GM19324 (cell line): ENCODE measurements around the gene SCGN.

ENCODE experiments used
- ATAC-seq: cut with Tn5 transposase; IDR thresholded peaks from one replicate; pipeline ENCODE4 v1.9.1; 2021; ENCODE audit warnings: mild to moderate bottlenecking, moderate library complexity; ENCODE audit not compliant: unreplicated experiment, low FRiP score

SCGN gene

GRCh38 chr6:25652007-25652515 lies at the start of gene SCGN:
SCGN (plus strand) TSS chr6:25652215; CDS start chr6:25652404, 189 bp downstream.
- ATAC-seq: no peak

GRCh38 chr6:25602674-25602982 lies 49.4 kb upstream of the SCGN start:
- no peak for ATAC-seq

- no peak for ATAC-seq
Measured at GRCh38 chr6:25603251-25603650, 48.8 kb upstream of the SCGN start.

GRCh38 chr6:25606151-25606550 lies 45.9 kb upstream of the SCGN start:
- no peak for ATAC-seq

GRCh38 chr6:25608558-25609174 lies 43.3 kb upstream of the SCGN start:
- ATAC-seq: no peak

- ATAC-seq: no peak
Measured at GRCh38 chr6:25612666-25613065, 39.3 kb upstream of the SCGN start.

- ATAC-seq: no peak
Measured at GRCh38 chr6:25613415-25613814, 38.6 kb upstream of the SCGN start.

GRCh38 chr6:25614052-25614451 lies 38.0 kb upstream of the SCGN start:
- no peak for ATAC-seq

GRCh38 chr6:25615471-25615870 lies 36.5 kb upstream of the SCGN start:
- no peak for ATAC-seq

GRCh38 chr6:25617997-25618396 lies 34.0 kb upstream of the SCGN start:
- no peak for ATAC-seq

- no peak for ATAC-seq
Measured at GRCh38 chr6:25619217-25619616, 32.8 kb upstream of the SCGN start.

GRCh38 chr6:25620391-25620790 lies 31.6 kb upstream of the SCGN start:
- no peak for ATAC-seq

GRCh38 chr6:25623065-25623464 lies 28.9 kb upstream of the SCGN start:
- ATAC-seq: no peak

- no peak for ATAC-seq
Measured at GRCh38 chr6:25623879-25624278, 28.1 kb upstream of the SCGN start.

GRCh38 chr6:25627001-25627400 lies 25.0 kb upstream of the SCGN start:
- ATAC-seq: no peak

GRCh38 chr6:25628471-25629197 lies 23.4 kb upstream of the SCGN start:
- ATAC-seq: no peak

- ATAC-seq: no peak
Measured at GRCh38 chr6:25629198-25629576, 22.8 kb upstream of the SCGN start.

- no peak for ATAC-seq
Measured at GRCh38 chr6:25630508-25631278, 21.3 kb upstream of the SCGN start.

GRCh38 chr6:25635886-25636317 lies 16.1 kb upstream of the SCGN start:
- ATAC-seq: no peak

- no peak for ATAC-seq
Measured at GRCh38 chr6:25637211-25637610, 14.8 kb upstream of the SCGN start.

GRCh38 chr6:25637960-25638434 lies 14.0 kb upstream of the SCGN start:
- ATAC-seq: no peak
